Esophagus (tissue), 2 donors: ENCODE data around the gene CEP72. TPM values are rescaled to one million over a fixed set of nuclear protein-coding genes. Genes with fewer than 3 reads are reported as not detected.
"Not testable (repeated sequence)": the region's sequence is repeated elsewhere in the genome, so short reads cannot be mapped to it uniquely, and the experiment has no call there.

ENCODE experiments used
- H3K27ac ChIP-seq, 2 donors: one replicate each; pipeline ENCODE4 v1.5.1; 2013; ENCODE audit warnings: low read depth in 2 of 2, mild to moderate bottlenecking in 2 of 2, inconsistent platforms in 1 of 2, low read length in 1 of 2, moderate library complexity in 1 of 2
- H3K27me3 ChIP-seq, 2 donors: one replicate each; pipeline ENCODE4 v1.6.1; 2013; ENCODE audit warnings: low read length in 2 of 2, control low read depth in 1 of 2, mild to moderate bottlenecking in 1 of 2; ENCODE audit not compliant: insufficient read depth in 2 of 2, control insufficient read depth in 1 of 2
- H3K36me3 ChIP-seq, 2 donors: one replicate each; pipeline ENCODE4 v1.6.1; 2013; ENCODE audit warnings: low read length in 1 of 2; ENCODE audit not compliant: control insufficient read depth in 2 of 2, insufficient read depth in 2 of 2
- H3K4me1 ChIP-seq, 2 donors: one replicate each; pipeline ENCODE4 v1.6.1; 2013; ENCODE audit warnings: low read length in 1 of 2; ENCODE audit not compliant: control insufficient read depth in 2 of 2, insufficient read depth in 2 of 2
- H3K4me3 ChIP-seq, 2 donors: one replicate each; pipeline ENCODE4 v1.5.1; 2013; ENCODE audit warnings: low read length in 2 of 2, mild to moderate bottlenecking in 2 of 2, low read depth in 1 of 2, moderate library complexity in 1 of 2
- H3K9me3 ChIP-seq, 2 donors: one replicate each; pipeline ENCODE4 v1.6.1; 2013; ENCODE audit warnings: mild to moderate bottlenecking in 2 of 2, low read depth in 1 of 2, low read length in 1 of 2, moderate library complexity in 1 of 2; ENCODE audit not compliant: control insufficient read depth in 2 of 2, insufficient read depth in 1 of 2
- WGBS, 2 donors: extraction: QIAGEN DNeasy Blood & Tissue Kit; methylation state at CpG; one replicate each; pipeline ENCODE4 v1.1.7; 2013; 5-methylcytosine and 5-hydroxymethylcytosine counted together
- polyA plus RNA-seq, 2 donors: library from polyadenylated mRNA; stranded (reverse); fragments of 200-250 nt; gene quantifications; one replicate each; pipeline ENCODE4 v1.2.3, GENCODE V29; 2013
- donor health status: healthy with polysubstance abuse.
- donor health status: Bipolar disorder and iron deficiency.

CEP72 gene
- polyA plus RNA-seq, 2 donors = 3.1 to 7.0 TPM

GRCh38 chr5:603081-603998 is 8.8 kb upstream of the CEP72 start:
- Histone ChIP-seq H3K27ac (no peak overlapping the region), H3K9me3 (peaks cover 0 to 2% of the 10 kb centered on the region in 2 donors), H3K4me3 (no peak overlapping the region), H3K36me3 (no peaks in the 10 kb centered on the region), H3K4me1 (no peaks in the 10 kb centered on the region), H3K27me3 (no peaks in the 10 kb centered on the region)
- 75 to 78% methylated on average over 32 of the region's 32 CpGs for WGBS, 2 donors

GRCh38 chr5:604391-604831 is 7.7 kb upstream of the CEP72 start:
- Histone ChIP-seq H3K9me3 (peaks cover 0 to 2% of the 10 kb centered on the region in 2 donors), H3K36me3 (no peaks in the 10 kb centered on the region), H3K4me3 (no peak overlapping the region), H3K4me1 (no peaks in the 10 kb centered on the region), H3K27me3 (no peaks in the 10 kb centered on the region), H3K27ac (no peak overlapping the region)
- WGBS, 2 donors = 83 to 91% methylated on average over 12 of the region's 12 CpGs

GRCh38 chr5:605090-605489 is 7.0 kb upstream of the CEP72 start:
- H3K36me3 ChIP-seq, H3K4me3 ChIP-seq, H3K27ac ChIP-seq, H3K4me1 ChIP-seq, H3K9me3 ChIP-seq, H3K27me3 ChIP-seq: not testable (repeated sequence)
- 84 to 90% methylated on average over 6 of the region's 6 CpGs for WGBS, 2 donors

- Histone ChIP-seq H3K4me1 (peaks cover 0 to 5% of the 10 kb centered on the region in 2 donors), H3K36me3 (no peaks in the 10 kb centered on the region), H3K9me3 (peaks cover 0 to 2% of the 10 kb centered on the region in 2 donors), H3K27ac (no peak overlapping the region), H3K4me3 (no peak overlapping the region), H3K27me3 (no peaks in the 10 kb centered on the region)
- WGBS, 2 donors = 82 to 89% methylated on average over 8 of the region's 8 CpGs
These were observed 6.1 kb upstream of the CEP72 start for GRCh38 chr5:606061-606460.

GRCh38 chr5:606526-607399 is 5.4 kb upstream of the CEP72 start:
- Histone ChIP-seq H3K36me3 (no peaks in the 10 kb centered on the region), H3K4me3 (no peak overlapping the region), H3K27me3 (no peaks in the 10 kb centered on the region), H3K9me3 (peaks cover 0 to 2% of the 10 kb centered on the region in 2 donors), H3K27ac (no peak overlapping the region), H3K4me1 (peaks cover 0 to 8% of the 10 kb centered on the region in 2 donors)
- WGBS, 2 donors = 73 to 80% methylated on average over 21 of the region's 21 CpGs

GRCh38 chr5:607541-608428 is 4.4 kb upstream of the CEP72 start:
- peaks cover 0 to 8% of the 10 kb centered on the region in 2 donors for H3K4me1 ChIP-seq
- H3K4me3 ChIP-seq = no peak overlapping the region
- H3K9me3 ChIP-seq = peaks cover 0 to 2% of the 10 kb centered on the region in 2 donors
- no peak overlapping the region for H3K27ac ChIP-seq
- WGBS, 2 donors = 58 to 69% methylated on average over 37 of the region's 37 CpGs
- no peaks in the 10 kb centered on the region for H3K27me3 ChIP-seq
- H3K36me3 ChIP-seq = no peaks in the 10 kb centered on the region

GRCh38 chr5:608429-609370 is 3.4 kb upstream of the CEP72 start:
- Histone ChIP-seq H3K9me3 (peaks cover 0 to under 1% of the 10 kb centered on the region in 2 donors), H3K27me3 (no peaks in the 10 kb centered on the region)
- 76 to 84% methylated on average over 31 of the region's 31 CpGs for WGBS, 2 donors

GRCh38 chr5:609506-609905 is 2.6 kb upstream of the CEP72 start:
- Histone ChIP-seq H3K27me3 (no peaks in the 10 kb centered on the region), H3K27ac (no peak overlapping the region), H3K9me3 (no peaks in the 10 kb centered on the region), H3K36me3 (no peaks in the 10 kb centered on the region), H3K4me3 (no peak overlapping the region), H3K4me1 (peaks cover 0 to 11% of the 10 kb centered on the region in 2 donors)
- WGBS, 2 donors = 86 to 94% methylated on average over 5 of the region's 5 CpGs

More at GRCh38 chr5:608429-609370, 3.4 kb upstream of the CEP72 start:
- H3K4me3 ChIP-seq = no peak overlapping the region
- no peak overlapping the region for H3K27ac ChIP-seq
- peaks cover 0 to 11% of the 10 kb centered on the region in 2 donors for H3K4me1 ChIP-seq
- H3K36me3 ChIP-seq = no peaks in the 10 kb centered on the region
